H1 (cell line): Measurements from ENCODE around the gene PGM2L1. TPM values are rescaled to one million over a fixed set of nuclear protein-coding genes. Genes with fewer than 3 reads are reported as not detected.

Experiments
- CTCF ChIA-PET: fragments of 300-600 bp; sonication (Branson Sonifier 250); formaldehyde crosslinking; loops from one replicate; lab custom pipeline; 2021; ENCODE audit not compliant: partially characterized antibody; lab: Charles Lee
- POLR2A ChIA-PET: fragments of 300-600 bp; sonication (Branson Sonifier 250); formaldehyde crosslinking; loops from one replicate; lab custom pipeline; 2021; ENCODE audit warnings: inconsistent platforms; ENCODE audit not compliant: partially characterized antibody; lab: Charles Lee
- DNase-seq, 2 experiments: peaks; one replicate each; pipeline versions ENCODE4 v3.0.0 to v3.0.0-alpha.2; 2010 to 2022; ENCODE audit warnings: low spot score in 2 of 2, low read depth in 1 of 2, mixed read lengths in 1 of 2
- FAIRE-seq: peaks from 2 replicates; lab custom pipeline; 2011; peaks lifted over from hg19 to GRCh38; lab: Jason Lieb, UNC
- H2AFZ ChIP-seq: 2 replicates; pipeline ENCODE4 v1.8.1; 2012; ENCODE audit warnings: low read length, inconsistent platforms
- H2AK5ac ChIP-seq: 2 replicates; pipeline ENCODE4 v1.6.1; 2013; ENCODE audit warnings: low read depth, low read length
- H2BK120ac ChIP-seq: replicated peaks from 2 replicates; pipeline ENCODE3; 2013; ENCODE audit warnings: low read depth, low read length, inconsistent platforms
- H2BK12ac ChIP-seq: 2 replicates; pipeline ENCODE4 v1.6.1; 2013; ENCODE audit warnings: low read depth, low read length
- H2BK15ac ChIP-seq: 2 replicates; pipeline ENCODE4 v1.6.1; 2013; ENCODE audit warnings: low read length
- H2BK20ac ChIP-seq: 2 replicates; pipeline ENCODE4 v1.6.1; 2013; ENCODE audit warnings: low read length
- H2BK5ac ChIP-seq: 2 replicates; pipeline ENCODE4 v1.6.1; 2013; ENCODE audit warnings: low read depth, low read length
- H3K14ac ChIP-seq: 2 replicates; pipeline ENCODE4 v1.6.1; 2013; ENCODE audit warnings: inconsistent platforms; ENCODE audit not compliant: insufficient read length
- H3K18ac ChIP-seq: 2 replicates; pipeline ENCODE4 v1.6.1; 2013; ENCODE audit warnings: low read length; ENCODE audit errors: extremely low read depth
- H3K23ac ChIP-seq: 2 replicates; pipeline ENCODE4 v1.6.1; 2013; ENCODE audit warnings: inconsistent platforms; ENCODE audit not compliant: insufficient read length
- H3K23me2 ChIP-seq: 2 replicates; pipeline ENCODE4 v1.6.1; 2013; ENCODE audit warnings: low read depth, low read length
- H3K27ac ChIP-seq: 2 replicates; pipeline ENCODE4 v1.6.1; 2011; ENCODE audit warnings: low read depth, low read length, inconsistent platforms
- H3K27me3 ChIP-seq, 4 experiments: replicated peaks in 1 of 4; 1 replicate in 1 of 4; 2 replicates in 3 of 4; pipeline versions ENCODE4 v1.6.1 to v1.8.1; 2011 to 2013; ENCODE audit warnings: low read length in 3 of 4, mild to moderate bottlenecking in 3 of 4, inconsistent platforms in 2 of 4, mixed read lengths in 2 of 4, moderate library complexity in 1 of 4; ENCODE audit not compliant: control insufficient read depth in 3 of 4, insufficient read depth in 3 of 4; ENCODE audit errors: extremely low read depth in 1 of 4
- H3K36me3 ChIP-seq, 4 experiments: 2 replicates each; pipeline versions ENCODE4 v1.6.1 to v1.8.1; 2011 to 2013; ENCODE audit warnings: mild to moderate bottlenecking in 4 of 4, low read length in 3 of 4, moderate library complexity in 2 of 4, control low read depth in 1 of 4, inconsistent platforms in 1 of 4; ENCODE audit not compliant: insufficient read depth in 4 of 4, control insufficient read depth in 2 of 4
- H3K4ac ChIP-seq: replicated peaks from 2 replicates; pipeline ENCODE3; 2013; ENCODE audit warnings: low read length, low read depth, mixed read lengths, inconsistent platforms; ENCODE audit not compliant: insufficient read length
- H3K4me1 ChIP-seq, 4 experiments: replicated peaks in 1 of 4; 1 replicate in 1 of 4; 2 replicates in 3 of 4; pipeline versions ENCODE4 v1.6.1 to v1.8.1; 2011 to 2013; ENCODE audit warnings: low read length in 3 of 4, inconsistent platforms in 2 of 4, mixed read lengths in 1 of 4; ENCODE audit not compliant: insufficient read depth in 4 of 4, control insufficient read depth in 3 of 4
- H3K4me2 ChIP-seq, 2 experiments: 2 replicates each; pipeline versions ENCODE4 v1.6.1 to v1.8.1; 2011 to 2013; ENCODE audit warnings: low read depth in 2 of 2, low read length in 2 of 2, control low read depth in 1 of 2, inconsistent platforms in 1 of 2, mild to moderate bottlenecking in 1 of 2; ENCODE audit not compliant: insufficient read depth in 1 of 2
- H3K4me3 ChIP-seq, 4 experiments: fragments of 200-600, 300-600 bp in 1 of 4; sonication (generic), shearing (Covaris generic), sonication (Bioruptor Twin) in 1 of 4; 2 replicates each; pipeline versions ENCODE4 v1.5.1 to v1.8.1; 2011 to 2016; ENCODE audit warnings: low read length in 4 of 4, low read depth in 3 of 4, control low read depth in 2 of 4, inconsistent platforms in 2 of 4, mild to moderate bottlenecking in 2 of 4, mixed read lengths in 1 of 4, moderate library complexity in 1 of 4; ENCODE audit not compliant: insufficient read depth in 2 of 4; ENCODE audit errors: extremely low read depth in 1 of 4
- H3K56ac ChIP-seq: replicated peaks from 2 replicates; pipeline ENCODE3; 2013; ENCODE audit warnings: low read depth, mild to moderate bottlenecking, mixed read lengths, low read length, inconsistent platforms; ENCODE audit not compliant: insufficient read length
- H3K79me1 ChIP-seq: 2 replicates; pipeline ENCODE4 v1.6.1; 2013; ENCODE audit warnings: low read depth, low read length, control low read depth
- H3K79me2 ChIP-seq, 2 experiments: 2 replicates each; pipeline versions ENCODE4 v1.6.1 to v1.8.1; 2012 to 2013; ENCODE audit warnings: low read length in 2 of 2, mild to moderate bottlenecking in 2 of 2, inconsistent platforms in 1 of 2; ENCODE audit not compliant: insufficient read depth in 2 of 2, control insufficient read depth in 1 of 2
- H3K9ac ChIP-seq, 4 experiments: replicated peaks in 1 of 4; 1 replicate in 1 of 4; 2 replicates in 3 of 4; pipeline versions ENCODE4 v1.6.1 to v1.8.1; 2011 to 2013; ENCODE audit warnings: low read depth in 3 of 4, low read length in 3 of 4, control low read depth in 2 of 4, mild to moderate bottlenecking in 2 of 4, moderate library complexity in 2 of 4, inconsistent platforms in 1 of 4; ENCODE audit errors: extremely low read depth in 1 of 4
- H3K9me3 ChIP-seq, 2 experiments: 2 replicates each; pipeline versions ENCODE4 v1.6.1 to v1.8.1; 2012 to 2013; ENCODE audit warnings: mild to moderate bottlenecking in 2 of 2, moderate library complexity in 2 of 2, control low read depth in 1 of 2, inconsistent platforms in 1 of 2, low read depth in 1 of 2, low read length in 1 of 2, mixed read lengths in 1 of 2; ENCODE audit not compliant: insufficient read depth in 2 of 2
- H4K20me1 ChIP-seq, 2 experiments: replicated peaks in 1 of 2; 2 replicates each; pipeline versions ENCODE3 to v1.8.1; 2011 to 2013; ENCODE audit warnings: inconsistent platforms in 2 of 2, low read length in 2 of 2, mild to moderate bottlenecking in 1 of 2; ENCODE audit not compliant: insufficient read depth in 2 of 2, control insufficient read depth in 1 of 2
- H4K5ac ChIP-seq: 2 replicates; pipeline ENCODE4 v1.6.1; 2013; ENCODE audit warnings: low read length, low read depth, mixed read lengths, inconsistent platforms; ENCODE audit not compliant: insufficient read length
- H4K8ac ChIP-seq: 2 replicates; pipeline ENCODE4 v1.8.0; 2013; ENCODE audit warnings: mild to moderate bottlenecking, moderate library complexity, low read length, inconsistent platforms; ENCODE audit not compliant: insufficient read depth; ENCODE audit errors: extremely low read depth
- H4K91ac ChIP-seq: replicated peaks from 2 replicates; pipeline ENCODE3; 2013; ENCODE audit warnings: low read length, mixed read lengths, inconsistent platforms; ENCODE audit not compliant: insufficient read length
- BRCA1 ChIP-seq: IDR thresholded peaks from 2 replicates; pipeline ENCODE4 v1.6.1; 2012; ENCODE audit warnings: low read depth, low read length, improper control_type of control experiment
- CREB1 ChIP-seq: IDR thresholded peaks from 2 replicates; pipeline ENCODE4 v1.6.1; 2012; ENCODE audit warnings: inconsistent platforms
- EZH2 ChIP-seq: fragments of 200-600 bp; sonication (generic); IDR thresholded peaks from 2 replicates; pipeline ENCODE4 v1.7.1; 2012; ENCODE audit warnings: low read depth, mild to moderate bottlenecking, moderate library complexity, low read length, inconsistent platforms; ENCODE audit not compliant: severe bottlenecking
- GABPA ChIP-seq: IDR thresholded peaks from 2 replicates; pipeline ENCODE4 v1.6.1; 2011; ENCODE audit warnings: mild to moderate bottlenecking, low read length, moderate library complexity, borderline replicate concordance; ENCODE audit not compliant: insufficient read depth
- NRF1 ChIP-seq: IDR thresholded peaks from 2 replicates; pipeline ENCODE4 v1.6.1; 2011; ENCODE audit warnings: mild to moderate bottlenecking, low read depth, low read length, improper control_type of control experiment
- POLR2A ChIP-seq, 2 experiments: IDR thresholded peaks; 1 replicate in 1 of 2; 2 replicates in 1 of 2; pipeline ENCODE4 v1.6.1; 2011; ENCODE audit warnings: low read depth in 2 of 2, low read length in 2 of 2, mild to moderate bottlenecking in 2 of 2; ENCODE audit errors: control extremely low read depth in 1 of 2
- SIRT6 ChIP-seq: IDR thresholded peaks from one replicate; pipeline ENCODE4 v1.7.1; 2012; ENCODE audit warnings: low read length, inconsistent platforms
- TAF1 ChIP-seq: IDR thresholded peaks from 2 replicates; pipeline ENCODE4 v1.6.1; 2011; ENCODE audit warnings: mild to moderate bottlenecking, low read depth, low read length
- TEAD4 ChIP-seq: IDR thresholded peaks from 2 replicates; pipeline ENCODE4 v1.6.1; 2012; ENCODE audit warnings: low read depth, low read length, inconsistent platforms, mixed read lengths
- YY1 ChIP-seq: IDR thresholded peaks from 2 replicates; pipeline ENCODE4 v1.6.1; 2011; ENCODE audit warnings: low read depth, mild to moderate bottlenecking, low read length
- polyA plus RNA-seq, 7 experiments: library from polyadenylated mRNA; depleted of rRNA in 3 of 7; stranded (reverse) in 5 of 7; unstranded in 2 of 7; fragments of >200 nt in 5 of 7; fragments of 200-250 nt in 2 of 7; gene quantifications; 1 replicate in 5 of 7; 2 replicates in 1 of 7; 4 replicates in 1 of 7; pipeline versions ENCODE4 v1.2.1 to v1.2.3, GENCODE V29; 2011 to 2013; ENCODE audit warnings: missing spikeins in 2 of 7, mixed read lengths in 2 of 7
- total RNA-seq: library from RNA; stranded (reverse); fragmentation: NEBNext Ultra II Directional; extraction: Animal tissue kit (Norgen Biotek cat#: 25700); gene quantifications from 2 replicates; pipeline ENCODE4 v1.2.1, GENCODE V29; 2021

The PGM2L1 gene
- total and polyA plus RNA-seq, 2 of the 8 experiments (the other 6 are each of a cell fraction or from before 2014, with no cell fraction given), result 5.0 to 42.7 TPM

GRCh38 chr11:74339619-74340018, 58.6 kb downstream of the PGM2L1 start:
- no peak overlapping the region for H3K9ac ChIP-seq
- H2AFZ ChIP-seq, result no peak overlapping the region
- no peak overlapping the region for H3K14ac ChIP-seq
- no peaks in the 10 kb centered on the region for H3K27me3 ChIP-seq
- DNase-seq, result no peak
- H3K4me3 ChIP-seq, result no peak overlapping the region
- no peaks in the 10 kb centered on the region for H3K4me1 ChIP-seq
- no peak overlapping the region for H2BK20ac ChIP-seq
- H2BK15ac ChIP-seq, result no peak overlapping the region
- no peak overlapping the region for H3K27ac ChIP-seq
- no peaks in the 10 kb centered on the region for H3K79me2 ChIP-seq
- no peak for FAIRE-seq
- H3K36me3 ChIP-seq, result peaks cover 3 to 29% (median 9%) of the 10 kb centered on the region in 4 experiments; a peak in 6 of 8 replicates
- no peaks in the 10 kb centered on the region for H3K79me1 ChIP-seq
- H4K5ac ChIP-seq, result no peak overlapping the region
- no peaks in the 10 kb centered on the region for H3K9me3 ChIP-seq
- H2BK120ac ChIP-seq, result no peak overlapping the region
- H4K8ac ChIP-seq, result no peak overlapping the region
- no peak overlapping the region for H3K4ac ChIP-seq
- H4K91ac ChIP-seq, result no peak overlapping the region
- H2BK5ac ChIP-seq, result no peak overlapping the region
- H3K23me2 ChIP-seq, result no peaks in the 10 kb centered on the region
- no peak overlapping the region for H2AK5ac ChIP-seq
- H4K20me1 ChIP-seq, result peaks cover 0 to 3% of the 10 kb centered on the region in 2 experiments
- ChIA-PET CTCF (no interaction called here), POLR2A (no interaction called here)
- H2BK12ac ChIP-seq, result no peak overlapping the region
- no peak overlapping the region for H3K4me2 ChIP-seq
- no peak overlapping the region for H3K56ac ChIP-seq
- no peak overlapping the region for H3K23ac ChIP-seq
- H3K18ac ChIP-seq, result no peak overlapping the region
- TF ChIP-seq POLR2A (IDR thresholded peaks at IDR 0.05; ENCODE audit: control extremely low read depth in 1 of 2, low read depth in 2 of 2, low read length in 2 of 2) (no peak), YY1 (no peak), TAF1 (no peak), CREB1 (no peak), GABPA (no peak), EZH2 (no peak), SIRT6 (no peak), BRCA1 (no peak), TEAD4 (no peak), NRF1 (no peak)
